HG02759 (cell line): ENCODE measurements around the gene PCCA.
"Not testable (repeated sequence)": the region's sequence is repeated elsewhere in the genome, so short reads cannot be mapped to it uniquely, and the experiment has no call there.

Source experiments
- ATAC-seq: cut with Tn5 transposase; IDR thresholded peaks from one replicate; pipeline ENCODE4 v1.9.1; 2021; ENCODE audit warnings: mild to moderate bottlenecking, moderate library complexity; ENCODE audit not compliant: unreplicated experiment

The PCCA gene

GRCh38 chr13:100184095-100184494 is 95.2 kb downstream of the PCCA start:
- no peak for ATAC-seq

GRCh38 chr13:100195568-100195967 is 106.7 kb downstream of the PCCA start:
- no peak for ATAC-seq

DNA sequence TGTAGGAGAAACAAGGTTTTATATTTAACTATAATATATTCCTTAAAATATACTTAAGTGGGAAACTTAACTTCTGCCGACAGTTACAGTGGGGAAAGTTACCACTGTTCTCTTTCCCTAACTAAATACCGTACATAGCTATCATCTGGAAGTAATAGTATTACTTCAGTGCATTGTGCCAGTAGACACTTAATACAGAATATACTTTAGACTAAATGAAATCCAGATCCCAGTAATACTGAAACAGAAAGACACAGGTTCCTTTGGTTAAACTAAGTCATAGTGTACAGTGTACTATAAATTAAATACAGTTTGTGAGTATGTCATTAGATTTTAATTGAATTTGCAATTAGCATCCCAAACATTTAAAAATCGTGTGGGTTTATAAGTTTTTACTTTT is 107.5 kb downstream of the PCCA start:
- ATAC-seq: no peak

DNA sequence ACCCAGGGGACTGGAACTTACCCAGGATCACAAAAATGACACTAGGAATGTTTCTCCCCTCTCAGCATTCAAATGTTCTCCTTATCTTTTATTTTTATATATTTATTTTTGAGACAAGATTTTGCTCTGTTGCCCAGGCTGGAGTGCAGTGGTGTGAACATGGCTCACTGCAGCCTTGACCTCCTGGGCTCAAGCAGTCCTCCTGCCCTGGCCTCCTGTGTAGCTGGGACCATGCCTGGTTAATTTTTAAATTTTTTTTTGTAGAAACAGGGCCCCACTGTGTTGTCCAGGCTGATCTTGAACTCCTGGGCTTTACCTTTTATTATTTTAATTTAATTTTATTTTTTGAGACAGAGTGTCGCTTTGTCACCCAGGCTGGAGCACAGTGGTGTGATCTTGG is 108.2 kb downstream of the PCCA start:
- ATAC-seq: no peak

DNA sequence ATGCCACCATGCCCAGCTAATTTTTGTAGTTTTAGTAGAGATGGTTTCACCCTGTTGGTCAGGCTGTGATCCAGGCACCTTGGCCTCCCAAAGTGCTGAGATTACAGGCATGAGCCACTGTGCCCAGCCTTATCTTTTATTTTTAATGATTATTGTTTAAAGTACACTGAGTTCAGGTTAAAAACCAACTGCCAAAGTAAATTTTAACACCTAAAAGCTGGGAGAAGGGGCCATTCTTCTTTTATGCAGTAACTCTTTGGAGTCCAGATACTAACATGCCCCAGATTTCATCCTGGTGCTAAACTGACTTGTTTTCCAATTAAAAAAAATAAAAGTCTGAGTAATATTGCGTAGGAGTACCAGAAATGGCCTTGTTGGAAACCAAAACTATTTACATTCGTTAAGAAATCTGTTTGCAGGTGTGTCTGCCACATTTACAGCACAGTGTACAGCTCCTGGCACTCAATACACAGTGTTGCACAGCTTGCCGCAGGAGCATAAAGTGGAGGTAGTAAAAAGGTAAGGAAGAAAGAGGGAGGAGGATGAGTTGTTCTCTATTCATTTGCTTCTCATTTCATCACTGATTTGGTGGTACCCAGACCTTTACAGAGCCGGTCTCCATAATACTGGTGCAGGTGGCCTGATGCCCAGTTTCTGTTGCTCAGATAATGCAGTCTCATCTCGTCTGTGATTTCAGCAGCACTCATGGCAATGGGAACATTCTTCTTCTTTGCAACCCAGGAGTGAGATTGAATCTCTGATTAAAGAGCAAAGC is 108.9 kb downstream of the PCCA start:
- no peak for ATAC-seq

DNA sequence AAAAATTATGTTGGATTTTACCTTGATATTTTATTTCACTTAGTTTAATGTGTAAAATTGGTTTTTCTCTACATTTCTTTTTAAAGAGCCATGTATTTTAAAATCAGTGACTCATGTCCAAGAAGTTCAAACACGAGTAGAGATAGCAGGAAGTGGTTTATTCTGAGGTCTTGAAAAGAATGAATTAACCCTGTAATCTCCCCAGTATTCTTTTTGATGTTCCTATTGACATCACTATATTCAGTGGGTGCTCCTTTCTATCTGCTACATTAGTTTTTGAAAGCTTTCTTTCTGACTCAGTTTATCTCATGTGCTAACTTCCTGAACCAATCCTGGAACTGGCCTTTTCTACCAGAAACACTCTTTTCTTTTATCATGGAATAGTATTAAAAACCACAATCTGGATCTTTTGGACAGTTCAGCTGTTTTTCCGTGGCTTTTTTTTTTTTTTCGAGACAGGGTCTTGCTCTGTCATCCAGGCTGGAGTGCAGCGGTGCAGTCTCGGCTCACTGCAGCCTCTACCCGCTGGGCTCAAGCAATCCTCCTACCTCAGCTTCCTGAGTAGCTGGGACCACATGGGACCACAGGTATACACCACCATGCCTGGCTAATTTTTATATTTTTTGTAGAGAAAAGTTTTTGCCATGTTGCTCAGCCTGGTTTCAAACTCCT is 114.9 kb downstream of the PCCA start:
- ATAC-seq: no peak

DNA sequence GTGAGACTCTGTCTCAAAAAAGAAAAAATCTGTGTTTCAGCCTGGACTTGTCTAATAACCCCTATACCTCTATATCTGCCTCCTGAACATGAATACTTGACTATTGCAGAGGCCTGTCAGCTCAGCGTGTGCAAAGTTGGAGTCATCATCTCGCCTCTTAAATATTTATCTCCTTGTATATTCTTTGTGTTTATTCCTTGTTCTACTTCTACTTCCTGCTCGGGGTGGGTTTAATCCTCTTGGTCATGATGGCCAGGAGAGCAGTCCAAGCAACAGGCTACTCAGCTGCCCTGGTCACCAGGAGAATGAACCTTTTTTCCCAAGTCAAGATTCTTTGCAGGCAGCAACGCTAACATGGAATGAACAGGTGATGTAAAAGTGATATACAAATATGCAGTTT is 119.1 kb downstream of the PCCA start:
- no peak for ATAC-seq

DNA sequence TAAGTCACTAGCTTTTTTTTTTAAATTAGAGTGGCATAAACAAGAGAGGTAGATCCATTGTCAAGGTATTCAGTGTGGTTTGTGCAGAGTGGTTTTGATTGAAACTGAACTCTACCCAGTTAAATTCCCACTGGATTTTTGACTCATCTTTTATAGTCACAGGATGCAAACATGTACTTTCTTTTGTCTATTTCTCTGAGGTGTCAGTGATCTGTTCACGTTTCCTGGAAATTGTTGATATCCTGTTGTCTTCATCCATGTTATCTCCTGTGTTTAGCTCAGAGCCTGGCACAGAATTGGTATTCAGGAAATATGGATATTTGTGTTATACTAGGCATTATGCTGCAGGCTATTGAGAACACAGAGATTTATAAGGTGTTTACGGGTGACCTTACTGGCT is 119.7 kb downstream of the PCCA start:
- ATAC-seq: no peak

GRCh38 chr13:100209857-100210825 is 121.2 kb downstream of the PCCA start:
- ATAC-seq: no peak

DNA sequence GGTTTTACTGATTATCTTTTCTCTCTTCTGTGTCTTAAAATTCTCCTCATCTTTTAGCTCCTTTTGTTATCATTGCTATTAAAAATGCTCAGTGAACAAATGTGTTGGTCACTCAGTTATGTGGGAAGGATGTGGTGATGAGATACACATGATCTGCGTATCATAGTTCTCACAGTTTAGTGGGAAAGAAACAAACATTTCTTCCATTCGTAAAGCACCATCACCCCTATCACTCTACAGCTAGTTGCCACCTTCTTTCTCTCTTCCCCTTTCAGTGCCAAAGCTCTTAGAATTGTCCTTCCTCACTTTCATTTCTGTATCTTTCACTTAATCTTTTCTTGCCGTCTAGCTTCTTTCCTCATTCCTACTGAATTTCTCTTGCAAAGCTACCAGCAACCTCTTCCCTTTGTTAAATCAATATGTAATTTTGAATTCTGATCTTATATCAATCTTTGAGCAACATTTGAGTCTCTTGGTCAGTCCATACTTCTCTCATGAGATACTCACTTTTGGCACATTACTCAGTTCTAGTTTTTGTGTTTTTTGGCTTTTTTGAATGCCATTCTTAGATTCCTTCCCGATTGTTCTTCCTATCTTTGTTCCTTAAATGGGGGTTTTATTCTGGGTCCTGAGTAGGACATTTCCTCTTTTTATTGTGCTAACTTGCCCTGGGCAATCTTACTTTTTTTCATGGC is 122.3 kb downstream of the PCCA start:
- ATAC-seq: no peak

DNA sequence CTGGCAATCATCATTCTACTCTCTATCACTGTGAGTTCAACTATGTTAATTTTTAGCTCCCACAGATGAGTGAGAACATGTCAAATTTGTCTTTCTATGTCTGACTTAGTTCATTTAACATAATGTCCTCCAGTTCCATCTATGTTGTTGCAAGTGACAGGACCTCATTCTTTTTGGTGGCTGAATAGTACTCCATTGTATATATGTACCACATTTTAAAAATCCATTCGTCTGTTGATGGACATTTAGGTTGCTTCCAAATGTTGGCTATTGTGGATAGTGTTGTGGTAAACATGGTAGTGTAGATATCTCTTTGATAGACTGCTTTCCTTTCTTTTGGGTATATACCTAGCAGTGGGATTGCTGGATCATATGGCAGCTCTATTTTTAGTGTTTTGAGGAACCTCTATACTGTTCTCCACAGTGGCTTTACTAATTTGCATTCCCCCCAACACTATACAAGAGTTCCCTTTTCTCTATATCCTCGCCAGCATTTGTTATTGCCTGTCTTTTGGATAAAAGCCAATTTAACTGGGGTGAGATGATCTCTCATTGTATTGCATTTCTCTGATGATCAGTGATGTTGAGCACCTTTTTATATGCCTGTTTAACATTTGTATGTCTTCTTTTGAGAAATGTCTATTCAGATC is 124.1 kb downstream of the PCCA start:
- ATAC-seq: no peak

GRCh38 chr13:100213576-100213975 is 124.7 kb downstream of the PCCA start:
- ATAC-seq: no peak

- no peak for ATAC-seq
These were observed 126.0 kb downstream of the PCCA start for GRCh38 chr13:100214886-100215285.

GRCh38 chr13:100221166-100221565 is 132.3 kb downstream of the PCCA start:
- ATAC-seq: no peak

- not testable (repeated sequence) for ATAC-seq
These were observed 135.2 kb downstream of the PCCA start for GRCh38 chr13:100223966-100224530.

GRCh38 chr13:100229603-100230002 is 140.7 kb downstream of the PCCA start:
- no peak for ATAC-seq

DNA sequence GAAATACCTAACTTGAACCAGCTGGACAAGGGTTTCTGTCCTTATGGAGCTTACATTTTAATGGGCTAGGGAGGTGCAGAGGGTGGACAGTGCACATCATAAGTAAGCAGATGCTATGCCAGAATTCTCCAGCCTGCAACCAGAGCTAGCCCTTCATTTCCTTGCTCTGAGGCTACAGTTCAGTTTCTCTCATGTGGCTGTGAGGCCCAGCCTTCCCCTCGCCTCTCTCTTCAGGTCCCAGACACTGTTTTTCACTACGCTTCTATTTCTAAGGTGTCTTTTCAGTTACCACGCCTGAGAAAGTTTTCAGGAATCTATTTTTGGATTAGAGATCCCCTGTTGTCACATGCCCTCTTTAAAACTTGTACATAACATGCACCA is 141.9 kb downstream of the PCCA start:
- no peak for ATAC-seq

- ATAC-seq: no peak
These were observed 142.3 kb downstream of the PCCA start for GRCh38 chr13:100231176-100231575.

- ATAC-seq: no peak
These were observed 145.1 kb downstream of the PCCA start for GRCh38 chr13:100234006-100234405.

DNA sequence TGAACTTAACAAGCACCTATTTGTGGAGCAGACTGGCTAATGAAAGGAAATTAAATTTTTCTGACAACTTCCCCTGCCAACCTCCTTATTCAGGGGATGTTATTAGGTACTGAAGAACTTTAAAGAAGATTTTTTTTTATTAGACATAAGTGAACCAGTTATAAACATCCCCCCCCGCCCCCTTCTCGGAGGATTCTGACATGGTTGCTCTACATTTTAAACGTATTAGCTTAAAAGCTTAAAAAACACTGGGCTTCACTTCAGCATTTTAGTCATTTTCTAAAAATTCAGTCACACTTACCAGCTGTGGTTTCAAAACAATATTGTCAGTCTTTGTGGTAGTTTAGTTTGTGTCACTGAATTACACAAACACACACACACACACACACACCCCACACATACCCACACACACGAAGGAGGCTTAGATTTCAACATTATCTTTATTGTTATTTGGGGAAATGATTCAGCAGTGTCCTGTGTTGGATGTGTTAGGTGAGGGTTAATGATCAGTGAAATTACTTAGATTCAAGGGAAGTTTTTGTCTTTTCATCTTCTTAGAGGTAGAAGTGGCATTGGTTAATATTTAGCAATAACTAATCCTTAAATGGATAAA is 145.7 kb downstream of the PCCA start:
- ATAC-seq: no peak
